Ureter (tissue), 1 donor: ENCODE results near the gene CDH13. TPM values are rescaled to one million over a fixed set of nuclear protein-coding genes. Genes with fewer than 3 reads are reported as not detected.

ENCODE experiments used
- DNase-seq: peaks from one replicate; pipeline ENCODE4 v3.0.0-alpha.2; 2020; ENCODE audit warnings: low spot score
- total RNA-seq: library from RNA; stranded (reverse); gene quantifications from one replicate; pipeline ENCODE4 v1.2.4, GENCODE V29; 2023
- donor health status: DM: yes; HTN: yes; CAD: no.

The CDH13 gene
- total RNA-seq, 1 donor from 2014 or later = 5.9 TPM

GRCh38 chr16:83238949-83239691, 612.4 kb downstream of the CDH13 start:
- DNase-seq = no peak

GRCh38 chr16:83244057-83244456, 617.3 kb downstream of the CDH13 start:
- no peak for DNase-seq

- no peak for DNase-seq
Observed at GRCh38 chr16:83245061-83245460, 618.3 kb downstream of the CDH13 start.

GRCh38 chr16:83247767-83248372, 621.1 kb downstream of the CDH13 start:
- DNase-seq = no peak

- no peak for DNase-seq
Observed at GRCh38 chr16:83248735-83249463, 622.1 kb downstream of the CDH13 start.

- DNase-seq = no peak
Observed at GRCh38 chr16:83253521-83253920, 626.8 kb downstream of the CDH13 start.

- DNase-seq = no peak
Observed at GRCh38 chr16:83258366-83258928, 631.7 kb downstream of the CDH13 start.

- DNase-seq = no peak
Observed at GRCh38 chr16:83266848-83267553, 640.2 kb downstream of the CDH13 start.

GRCh38 chr16:83268169-83268568, 641.4 kb downstream of the CDH13 start:
- no peak for DNase-seq

- DNase-seq = no peak
Observed at GRCh38 chr16:83269048-83269447, 642.3 kb downstream of the CDH13 start.

- no peak for DNase-seq
Observed at GRCh38 chr16:83269541-83269940, 642.8 kb downstream of the CDH13 start.

GRCh38 chr16:83270061-83270460, 643.3 kb downstream of the CDH13 start:
- no peak for DNase-seq

- no peak for DNase-seq
Observed at GRCh38 chr16:83270640-83271039, 643.9 kb downstream of the CDH13 start.

- no peak for DNase-seq
Observed at GRCh38 chr16:83271123-83271522, 644.4 kb downstream of the CDH13 start.

GRCh38 chr16:83271970-83272575, 645.3 kb downstream of the CDH13 start:
- DNase-seq = no peak

GRCh38 chr16:83272843-83273242, 646.1 kb downstream of the CDH13 start:
- no peak for DNase-seq

GRCh38 chr16:83273504-83274173, 646.9 kb downstream of the CDH13 start:
- no peak for DNase-seq

GRCh38 chr16:83279251-83279650, 652.5 kb downstream of the CDH13 start:
- DNase-seq = no peak

GRCh38 chr16:83285921-83286320, 659.2 kb downstream of the CDH13 start:
- DNase-seq = no peak

GRCh38 chr16:83296505-83296904, 669.7 kb downstream of the CDH13 start:
- no peak for DNase-seq

GRCh38 chr16:83298541-83298940, 671.8 kb downstream of the CDH13 start:
- no peak for DNase-seq
